Hippocampal formation (tissue), 2 donors: ENCODE measurements around the gene IRF6.

Source experiments
- DNase-seq, 2 donors: peaks; one replicate each; lab custom pipeline; 2025; lab: John Stamatoyannopoulos, UW

Gene IRF6

DNA sequence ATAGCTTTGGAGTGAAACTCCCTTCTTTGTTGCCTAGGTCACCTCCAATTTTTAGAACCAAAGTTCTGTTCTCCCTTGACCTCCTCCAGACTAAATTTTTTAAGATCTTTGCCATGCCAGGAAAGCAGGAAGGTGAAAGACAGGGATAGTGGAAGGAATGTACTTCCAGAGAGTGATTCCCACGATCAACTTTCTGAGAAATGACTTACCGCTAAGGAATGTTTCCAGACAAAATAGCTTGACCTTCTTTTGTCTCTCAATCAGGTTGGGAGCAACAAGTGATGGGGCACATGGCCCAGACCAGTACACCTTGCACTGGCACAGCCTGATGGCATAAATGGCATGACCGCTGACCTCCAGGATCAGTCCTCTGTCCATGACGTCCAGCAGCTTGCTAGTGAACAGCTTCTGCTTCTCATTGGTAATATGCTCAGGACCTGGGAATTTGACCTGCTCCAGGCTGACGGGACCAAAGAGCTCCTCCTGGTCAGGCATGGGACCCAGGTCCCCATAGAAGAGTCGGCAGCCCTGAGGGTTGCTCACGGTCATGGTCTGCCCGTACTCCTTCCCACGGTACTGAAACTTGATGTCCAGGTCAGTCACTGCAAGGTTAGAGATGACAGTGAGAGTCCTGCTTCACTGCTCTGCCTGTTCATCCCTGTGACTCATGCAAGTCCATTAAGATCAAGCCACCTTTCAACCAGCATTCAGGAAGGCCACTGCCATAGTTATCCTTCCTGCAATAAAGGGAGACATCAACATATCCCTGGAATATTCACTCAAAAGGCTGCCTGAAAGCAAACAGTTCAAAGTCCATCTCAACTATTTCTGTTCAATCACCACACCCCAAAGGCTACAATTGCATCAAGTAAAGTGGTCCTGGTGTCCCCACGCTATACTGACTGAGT is 15.4 kb downstream of the IRF6 start:
- DNase-seq, result no peak

DNA sequence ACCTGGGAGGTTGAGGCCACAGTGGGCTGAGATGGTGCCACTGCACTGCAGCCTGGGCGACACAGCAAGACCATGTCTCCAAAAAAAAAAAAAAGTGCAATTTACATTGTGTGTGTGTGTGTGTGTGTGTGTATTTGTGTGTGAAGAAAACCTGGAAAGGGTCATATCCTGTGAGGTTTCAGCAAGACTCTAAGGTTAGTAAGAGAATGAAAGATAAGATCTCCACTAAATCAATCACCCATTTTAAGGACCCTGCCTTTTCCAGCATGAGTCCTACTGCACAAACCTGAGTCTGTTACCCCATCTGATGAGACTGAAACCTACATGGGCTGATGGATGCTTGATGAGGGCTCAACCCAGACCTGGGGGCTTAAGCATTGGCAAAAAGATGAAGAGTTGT is 16.7 kb downstream of the IRF6 start:
- no peak for DNase-seq

GRCh38 chr1:209787551-209787950 is 18.4 kb downstream of the IRF6 start:
- no peak for DNase-seq

DNA sequence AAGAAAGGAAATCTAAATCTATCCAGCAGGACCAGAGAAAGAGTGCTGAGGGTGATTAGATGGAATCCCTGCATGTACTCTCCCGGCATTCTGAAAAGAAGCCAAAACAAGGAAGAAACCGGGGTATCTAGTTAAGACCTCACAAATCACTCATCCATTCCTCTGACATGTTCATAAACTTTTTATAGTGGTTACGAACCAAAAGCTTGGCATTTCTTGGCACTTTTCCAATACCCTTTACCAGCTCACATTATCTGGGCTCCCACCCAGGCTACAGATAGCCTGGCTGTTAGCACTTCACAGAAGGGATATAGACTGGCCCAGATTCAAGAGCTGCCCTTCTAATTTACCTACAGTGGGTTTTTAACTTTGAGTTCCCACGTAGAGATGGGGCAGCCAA is 19.8 kb downstream of the IRF6 start:
- no peak for DNase-seq

DNA sequence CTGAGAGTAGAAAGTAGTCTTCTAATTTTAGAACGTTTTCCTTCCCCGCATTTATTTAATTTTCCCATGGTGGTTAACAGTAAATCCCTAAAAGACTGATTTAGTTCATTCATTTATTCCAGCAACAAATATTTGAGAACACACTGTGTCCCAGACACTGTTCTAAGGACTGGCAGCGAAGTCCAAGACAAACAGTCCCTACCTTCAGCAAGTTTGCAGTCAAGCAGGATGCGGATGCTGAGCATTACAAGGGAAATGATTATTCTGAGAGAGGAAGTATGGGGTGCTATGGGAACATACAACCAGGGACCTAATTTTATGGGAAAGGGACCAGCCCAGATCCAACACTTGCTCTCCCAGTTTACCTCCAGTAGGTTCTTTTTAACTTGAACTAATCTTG is 20.4 kb downstream of the IRF6 start:
- DNase-seq, result no peak

DNA sequence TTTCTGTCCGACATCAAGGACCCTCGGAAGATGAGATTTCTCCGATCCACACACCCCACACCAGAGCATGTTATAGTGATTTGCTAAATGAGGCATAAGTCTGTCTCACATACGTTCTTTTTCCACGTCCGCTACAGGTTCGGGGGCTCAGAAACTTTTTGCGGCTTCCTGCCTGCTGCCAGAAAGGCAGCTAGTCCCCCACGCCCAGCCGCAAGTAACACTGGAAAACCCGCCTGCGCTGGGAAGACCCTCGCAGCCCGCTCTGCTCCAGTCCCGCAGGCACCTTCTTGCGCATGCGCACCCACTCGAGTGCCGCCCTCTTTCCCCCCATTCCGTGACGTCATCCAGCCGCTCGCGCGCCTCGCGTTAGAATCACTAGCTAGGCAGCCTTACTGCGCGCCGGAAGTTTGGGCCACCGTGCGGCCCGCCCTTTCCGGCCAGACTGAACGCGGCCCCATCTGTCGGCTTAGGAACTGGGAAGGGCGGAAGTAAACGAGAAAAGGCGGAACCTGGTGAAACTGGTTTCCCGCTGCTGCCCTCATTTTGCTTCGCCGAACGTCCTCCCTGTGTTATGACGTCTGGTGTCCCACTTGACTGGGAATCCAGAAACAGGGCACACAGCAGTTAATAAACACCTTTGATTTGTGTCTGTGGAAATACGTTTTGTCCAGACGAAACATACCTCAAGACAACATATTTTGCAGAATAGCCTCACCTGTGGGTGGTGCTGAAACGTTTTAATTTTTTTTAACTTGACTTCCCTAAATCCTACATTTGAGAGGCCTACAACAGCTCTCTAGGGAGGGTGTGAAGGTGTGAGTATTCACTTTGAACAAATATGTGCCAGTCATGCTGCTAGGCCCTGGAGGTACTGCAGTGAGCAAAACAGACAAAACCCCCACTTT is 21.4 kb downstream of the IRF6 start, which contains the start of gene C1orf74:
TSS of gene C1orf74 (minus strand) at position 295 of the 905 bp plus-strand sequence. CDS start 925 bp downstream, outside the sequence.
- peak; percentile 96 to 97 for DNase-seq

DNA sequence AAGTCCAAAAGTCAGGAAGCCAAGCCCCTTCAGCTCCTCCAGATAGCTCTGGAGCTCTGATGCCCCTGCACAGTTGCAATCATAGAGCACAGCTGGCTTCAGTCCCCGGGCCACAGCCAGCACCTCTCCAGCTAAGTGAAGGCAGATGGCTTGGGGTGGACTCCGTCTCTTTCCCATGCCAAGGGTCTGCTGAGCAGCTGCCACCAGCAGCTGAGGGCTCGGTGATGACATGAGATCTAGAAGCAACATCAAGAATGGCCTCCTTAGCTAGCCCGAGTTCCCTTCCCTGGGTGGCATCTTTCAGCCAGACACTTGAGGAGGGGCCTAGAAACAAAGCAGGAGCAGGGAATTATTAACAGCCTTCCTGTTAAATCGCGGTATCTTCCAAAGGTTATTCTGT is 22.6 kb downstream of the IRF6 start:
- DNase-seq, result no peak

DNA sequence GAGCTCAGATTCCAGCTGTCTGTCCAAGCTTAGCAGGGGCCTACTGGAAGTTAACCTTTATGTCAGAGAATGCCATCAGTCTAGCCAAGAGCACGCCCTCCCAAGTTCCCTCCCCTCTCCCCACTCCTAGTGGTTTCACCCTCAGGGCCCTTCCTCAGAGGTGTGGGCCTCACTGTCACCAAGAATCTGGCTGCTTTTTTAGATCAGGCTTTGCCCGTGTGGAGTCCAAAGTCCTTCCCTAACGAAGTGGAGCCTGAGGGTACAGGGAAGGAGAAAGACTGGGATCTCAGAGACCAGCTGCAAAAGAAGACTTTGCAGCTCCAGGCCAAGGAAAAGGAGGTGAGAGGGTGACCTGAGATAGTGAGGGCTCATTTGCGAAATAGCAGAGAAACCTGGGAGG is 25.7 kb downstream of the IRF6 start:
- no peak for DNase-seq

DNA sequence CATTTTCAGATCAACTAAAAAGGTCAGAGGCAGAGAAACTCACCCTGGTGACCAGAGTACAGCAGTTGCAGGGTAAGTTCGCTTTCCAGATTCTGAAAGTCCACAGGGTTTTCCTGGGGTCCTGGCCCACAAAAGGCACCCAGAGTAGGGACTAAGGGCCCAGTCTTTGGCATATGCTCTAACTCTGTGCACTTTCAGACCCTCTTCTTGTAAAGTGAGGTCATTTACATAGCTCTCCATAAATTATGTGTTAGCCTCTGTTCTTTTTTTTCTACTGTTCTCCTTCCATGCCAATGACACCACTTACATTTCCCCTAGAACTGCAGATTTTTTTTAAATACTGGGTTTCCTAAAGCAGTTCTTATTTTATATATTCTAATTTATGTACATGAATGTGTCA is 27.8 kb downstream of the IRF6 start:
- no peak for DNase-seq

GRCh38 chr1:209777587-209777986 is 28.4 kb downstream of the IRF6 start:
- no peak for DNase-seq

DNA sequence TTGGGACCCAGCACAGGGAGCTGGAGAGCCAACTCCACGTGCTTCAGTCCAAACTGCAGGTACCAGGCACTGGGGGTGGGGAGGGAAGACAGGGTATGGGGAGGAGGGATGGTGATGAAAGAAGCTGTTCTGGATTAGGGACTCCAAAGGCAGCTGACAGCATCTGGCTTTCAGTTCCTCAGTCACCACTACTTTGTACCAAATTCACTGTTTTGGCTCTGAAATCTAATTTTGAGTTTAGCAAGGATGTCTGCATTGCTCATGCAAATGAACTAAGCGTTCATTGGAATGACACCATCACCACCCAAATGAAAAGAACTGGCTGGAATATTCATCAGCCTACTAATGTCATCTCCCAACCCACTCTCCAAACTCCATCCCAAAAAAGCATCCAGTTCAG is 30.3 kb downstream of the IRF6 start:
- no peak for DNase-seq

GRCh38 chr1:209774592-209774991 is 31.4 kb downstream of the IRF6 start:
- no peak for DNase-seq

DNA sequence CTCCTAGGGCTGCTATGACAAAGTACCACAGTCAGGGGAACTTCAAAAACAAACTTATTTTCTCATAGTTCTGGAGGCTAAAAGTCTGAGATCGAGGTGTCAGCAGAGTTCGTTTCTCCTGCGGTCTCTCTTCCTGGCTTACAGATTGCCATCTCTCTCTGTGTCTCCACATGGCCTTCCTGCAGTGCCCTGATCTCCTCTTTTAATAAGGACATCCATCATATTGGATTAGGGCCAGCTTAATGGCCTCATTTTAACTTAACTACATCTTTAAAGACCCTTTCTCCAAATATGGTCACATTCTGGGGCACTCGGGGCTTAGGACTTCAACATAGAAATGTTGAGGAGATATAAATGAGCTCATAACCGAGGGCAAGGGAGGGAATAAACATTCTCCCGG is 33.8 kb downstream of the IRF6 start:
- no peak for DNase-seq

DNA sequence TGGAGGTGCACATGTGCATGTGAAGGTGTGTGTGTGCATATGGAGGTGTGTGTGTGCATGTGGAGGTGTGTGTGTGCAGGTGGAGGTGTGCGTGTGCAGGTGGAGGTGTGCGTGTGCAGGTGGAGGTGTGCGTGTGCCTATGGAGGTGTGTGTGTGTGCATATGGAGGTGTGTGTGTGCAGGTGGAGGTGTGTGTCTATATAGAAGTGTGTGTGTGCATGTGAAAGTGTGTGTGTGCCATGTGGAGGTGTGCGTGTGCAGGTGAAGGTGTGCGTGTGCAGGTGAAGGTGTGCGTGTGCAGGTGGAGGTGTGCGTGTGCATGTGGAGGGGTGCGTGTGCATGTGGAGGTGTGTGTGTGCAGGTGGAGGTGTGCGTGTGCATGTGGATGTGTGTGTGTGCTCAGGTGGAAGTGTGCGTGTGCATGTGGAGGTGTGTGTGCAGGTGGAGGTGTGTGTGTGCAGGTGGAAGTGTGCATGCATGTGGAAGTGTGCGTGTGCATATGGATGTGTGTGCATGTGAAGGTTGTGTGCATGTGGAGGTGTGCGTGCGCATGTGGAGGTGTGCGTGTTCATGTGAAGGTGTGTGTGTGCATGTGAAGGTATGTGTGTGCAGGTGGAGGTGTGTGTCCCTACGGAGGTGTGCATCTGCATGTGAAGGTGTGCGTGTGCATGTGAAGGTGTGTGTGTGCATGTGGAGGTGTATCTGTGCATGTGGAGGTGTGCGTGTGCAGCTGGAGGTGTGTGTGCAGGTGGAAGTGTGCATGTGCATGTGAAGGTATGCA is 35.1 kb downstream of the IRF6 start:
- no peak for DNase-seq

DNA sequence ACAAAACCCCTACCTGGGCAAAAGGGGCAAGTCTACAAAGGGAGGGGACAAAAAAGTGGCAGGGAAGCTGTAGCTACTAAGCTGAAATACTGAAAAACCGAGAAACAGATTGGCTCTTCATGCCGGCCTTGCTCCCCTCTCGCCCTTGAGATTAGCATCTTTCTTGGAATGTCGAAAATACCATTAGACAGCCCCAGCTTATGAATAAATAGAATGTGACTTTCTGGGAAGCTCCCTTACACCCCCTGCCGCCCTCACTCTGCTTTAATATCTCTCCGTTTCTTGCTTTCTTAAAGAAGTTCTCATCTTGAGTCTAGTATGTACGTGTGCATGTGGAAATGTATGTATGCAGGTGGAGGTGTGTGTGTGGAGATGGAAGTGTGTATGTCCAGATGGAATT is 36.0 kb downstream of the IRF6 start:
- no peak for DNase-seq

- DNase-seq, result no peak
Observed at GRCh38 chr1:209769171-209769904, 36.6 kb downstream of the IRF6 start.

GRCh38 chr1:209768354-209768774 is 37.6 kb downstream of the IRF6 start:
- DNase-seq, result no peak

- no peak for DNase-seq
Observed at GRCh38 chr1:209767706-209768105, 38.2 kb downstream of the IRF6 start.

DNA sequence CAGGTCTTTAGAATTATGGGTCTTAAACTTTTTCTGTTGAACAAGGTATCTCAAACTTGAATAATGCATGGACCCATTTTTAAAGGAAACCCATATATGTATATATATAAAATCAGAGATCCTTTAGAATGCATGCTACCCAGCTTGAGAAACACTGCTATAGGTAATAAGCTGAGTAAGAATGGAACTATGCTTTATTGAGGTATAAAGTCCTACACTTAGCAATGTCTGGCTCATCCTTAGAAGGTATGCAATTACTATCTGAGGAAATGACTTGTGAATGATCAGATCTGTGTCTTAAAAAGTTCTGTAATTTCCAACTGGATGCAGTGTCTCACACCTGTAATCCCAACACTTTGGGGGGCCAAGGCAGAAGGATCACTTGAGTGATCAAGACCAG is 38.8 kb downstream of the IRF6 start:
- DNase-seq, result no peak

- DNase-seq, result no peak
Observed at GRCh38 chr1:209766051-209766450, 39.9 kb downstream of the IRF6 start.

DNA sequence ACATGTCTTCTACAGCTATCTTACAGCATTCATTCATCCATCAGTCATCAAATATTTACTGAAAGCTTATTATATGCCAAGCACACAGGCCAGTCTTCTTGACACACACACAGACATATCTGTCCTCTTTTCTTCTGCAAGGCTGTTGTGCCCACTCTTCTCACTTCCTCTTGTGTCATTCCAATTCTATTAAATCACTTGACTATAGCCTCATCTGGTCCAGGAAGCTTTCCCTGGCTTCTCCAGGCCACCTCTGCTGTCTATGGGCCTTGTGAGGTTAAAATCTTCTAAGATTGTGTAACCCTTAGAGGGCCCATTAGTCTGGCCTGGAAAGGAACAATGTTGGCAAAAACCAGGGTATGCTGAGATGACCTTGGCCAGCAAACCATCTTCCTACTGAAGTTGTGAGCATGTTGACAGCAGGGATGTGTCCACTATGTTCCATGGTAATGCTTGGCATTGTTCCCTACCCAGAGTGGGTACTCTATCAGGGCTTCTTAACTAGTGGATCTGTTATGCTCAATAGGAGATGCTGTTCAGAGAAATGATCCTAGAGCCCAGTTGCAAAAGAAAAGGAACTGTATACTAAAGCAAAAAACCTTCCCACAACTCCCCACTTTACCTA is 44.8 kb downstream of the IRF6 start:
- DNase-seq, result no peak
